NCI-H524 (cell line): ENCODE data around the gene INHBB.
A peak's percentile ranks its signal among the peaks of the same experiment; 100 is the strongest.

Experiments used
- DNase-seq, 2 experiments: peaks; one replicate each; lab custom pipeline; 2025; lab: John Stamatoyannopoulos, UW

INHBB gene

DNA sequence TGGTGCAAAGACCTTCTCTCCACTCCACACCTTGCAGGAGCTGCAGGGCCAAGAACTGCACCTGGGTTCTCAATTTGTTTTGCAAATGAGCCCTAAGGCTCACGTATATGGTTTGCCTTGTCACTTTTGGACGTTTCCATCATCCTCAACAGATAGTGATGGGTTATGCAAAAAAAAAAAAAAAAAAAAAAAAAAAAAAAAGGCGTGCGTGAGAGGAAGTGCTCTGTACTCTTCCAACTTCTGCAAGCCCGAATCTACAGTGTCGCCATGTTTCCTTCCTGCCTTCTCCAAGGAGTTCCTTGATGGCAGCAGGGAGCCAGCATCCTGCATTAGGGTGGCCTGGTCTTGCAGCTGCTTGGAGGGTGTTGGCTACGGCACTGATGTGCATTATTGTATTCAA, 4.0 kb upstream of the INHBB start:
- no peak for DNase-seq

DNA sequence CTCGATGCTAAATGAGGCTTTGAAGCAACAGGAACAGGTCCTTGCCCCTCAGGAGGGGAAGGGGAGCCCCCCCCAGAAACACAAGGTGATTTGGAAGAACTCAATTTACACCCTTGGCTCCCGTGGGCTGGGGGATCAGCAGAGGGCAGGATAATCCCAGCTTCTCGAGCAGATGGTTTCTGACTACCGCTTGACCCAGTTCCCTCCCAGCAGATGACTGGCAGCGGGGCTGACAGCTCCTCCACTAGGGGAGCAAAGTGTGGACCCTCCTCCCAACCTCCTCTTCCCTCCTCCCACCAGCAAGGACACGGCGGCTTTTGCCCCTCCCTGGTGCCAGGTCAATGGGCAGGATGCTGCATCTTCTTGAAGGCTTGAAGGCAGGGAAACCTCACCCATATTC, 3.5 kb upstream of the INHBB start:
- peak; percentile 45 to 66 for DNase-seq

DNA sequence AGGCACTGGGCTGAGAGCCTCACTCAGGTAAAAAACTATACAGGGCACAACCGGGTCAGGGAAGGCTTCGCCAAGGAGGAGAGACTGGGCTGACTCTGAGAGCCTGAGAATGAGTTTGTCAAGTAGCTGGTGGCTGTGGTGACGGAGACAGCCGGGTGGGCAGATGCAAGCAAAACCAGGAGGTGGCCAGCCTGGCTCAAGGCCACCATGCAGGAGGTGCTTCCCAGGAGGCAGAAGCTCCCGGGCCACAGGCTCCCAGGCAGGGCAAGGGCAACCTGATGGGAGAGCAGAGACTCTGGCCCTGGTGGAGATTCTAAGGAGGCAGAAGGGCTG, 2.9 kb upstream of the INHBB start:
- peak in 1 of 2 experiments; percentile 31 for DNase-seq

DNA sequence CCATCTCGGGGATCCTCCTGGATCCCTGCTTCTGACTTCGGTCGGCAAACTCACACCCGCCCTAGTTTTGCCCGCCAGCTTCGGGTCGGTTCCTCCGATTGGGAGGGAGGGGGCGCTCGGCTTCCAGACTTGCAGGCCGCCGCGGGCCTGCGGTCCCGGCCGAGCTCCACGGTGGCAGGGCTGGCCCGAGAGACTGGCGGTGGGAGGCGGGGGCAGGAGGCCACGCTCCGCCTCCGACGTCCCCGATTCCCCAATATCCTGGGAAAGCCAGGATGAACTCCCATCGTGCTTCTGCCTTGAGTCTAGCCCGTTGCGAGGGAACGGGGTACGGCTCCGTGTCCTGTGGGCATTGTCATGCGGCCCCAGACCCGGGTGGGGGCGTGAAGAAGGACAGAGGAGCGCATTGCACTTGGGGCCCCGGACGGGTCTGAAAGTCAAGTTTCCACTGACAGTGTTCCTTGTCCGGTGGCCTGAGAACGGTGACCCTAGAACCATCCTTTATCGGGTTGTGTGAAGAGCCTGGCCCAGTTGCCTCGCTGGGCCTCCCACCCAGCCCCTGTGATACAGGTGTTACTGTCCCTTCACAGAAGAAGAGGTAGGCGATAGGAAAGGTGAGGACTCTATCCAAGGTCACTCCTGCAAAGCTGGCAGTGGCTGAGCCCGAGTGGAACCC, 2.4 kb upstream of the INHBB start:
- DNase-seq: peak; percentile 59 to 66

DNA sequence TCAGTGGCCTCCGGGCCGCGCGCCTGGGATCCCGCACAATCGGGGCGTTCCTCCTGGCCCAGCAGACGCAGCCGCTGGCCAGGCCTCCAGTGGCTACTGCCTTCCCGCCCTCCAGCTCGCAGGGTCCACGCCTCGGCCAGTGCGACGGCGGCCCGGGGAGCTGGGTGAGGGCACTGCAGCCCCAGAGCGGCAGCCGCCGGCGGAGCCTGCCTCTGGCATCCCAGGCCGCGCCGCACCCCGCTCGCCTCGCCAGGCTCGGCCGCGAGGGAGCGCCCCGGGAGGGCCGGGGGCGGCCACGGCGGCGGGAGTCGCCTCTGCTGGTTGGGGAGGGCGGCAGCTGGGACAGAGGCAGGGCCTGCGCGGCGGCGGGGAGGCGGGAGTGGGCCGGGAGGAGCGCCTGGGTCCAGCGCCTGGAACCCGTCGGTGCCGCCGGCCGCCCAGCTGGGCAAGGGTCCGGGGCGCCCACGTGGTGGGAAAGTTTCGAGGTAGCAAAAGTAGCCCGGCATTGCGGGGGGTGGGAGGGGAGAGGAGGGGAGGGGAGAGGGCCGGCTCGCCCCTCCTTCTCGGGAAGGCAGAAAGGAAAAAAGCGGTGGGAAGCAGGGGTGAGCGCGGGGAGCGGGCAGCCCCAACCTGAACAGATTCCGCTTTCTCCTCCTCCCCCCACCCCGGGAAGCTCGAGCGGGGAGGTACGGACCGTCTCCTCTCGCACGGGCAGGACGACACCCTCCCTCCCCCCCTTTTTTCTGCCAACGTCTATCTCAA, 1.5 kb upstream of the INHBB start:
- peak in 1 of 2 experiments; percentile 35 for DNase-seq

DNA sequence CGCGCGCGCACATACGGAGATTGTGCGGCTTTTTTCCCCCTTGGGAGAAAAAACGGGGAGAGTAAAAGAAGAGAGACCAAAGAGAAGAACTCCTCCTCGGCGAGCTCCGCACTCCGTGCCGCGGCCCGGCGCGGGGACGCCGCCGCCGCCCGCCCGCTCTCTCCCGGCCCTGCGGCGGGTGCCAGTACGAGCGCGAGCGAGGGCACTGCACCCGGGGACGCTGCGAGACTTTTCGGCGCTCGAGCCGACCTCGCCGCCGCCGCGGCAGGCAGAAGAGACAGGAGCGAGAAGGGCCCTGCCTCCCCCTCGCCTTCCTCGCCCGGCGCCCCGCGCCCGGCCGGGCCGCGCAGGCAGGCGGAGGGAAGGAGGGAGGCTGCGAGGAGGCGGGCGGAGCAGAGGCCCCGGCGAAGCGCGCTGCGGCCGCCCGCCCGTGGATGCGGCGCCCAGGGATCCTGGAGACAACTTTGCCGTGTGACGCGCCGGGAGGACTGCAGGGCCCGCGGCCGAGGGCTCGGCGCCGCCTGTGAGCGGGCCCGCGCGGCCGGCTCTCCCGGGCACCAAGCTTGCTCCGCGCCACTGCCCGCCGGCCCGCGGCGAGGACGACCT, 857 bp upstream of the INHBB start:
- peak in 1 of 2 experiments; percentile 35 for DNase-seq

DNA sequence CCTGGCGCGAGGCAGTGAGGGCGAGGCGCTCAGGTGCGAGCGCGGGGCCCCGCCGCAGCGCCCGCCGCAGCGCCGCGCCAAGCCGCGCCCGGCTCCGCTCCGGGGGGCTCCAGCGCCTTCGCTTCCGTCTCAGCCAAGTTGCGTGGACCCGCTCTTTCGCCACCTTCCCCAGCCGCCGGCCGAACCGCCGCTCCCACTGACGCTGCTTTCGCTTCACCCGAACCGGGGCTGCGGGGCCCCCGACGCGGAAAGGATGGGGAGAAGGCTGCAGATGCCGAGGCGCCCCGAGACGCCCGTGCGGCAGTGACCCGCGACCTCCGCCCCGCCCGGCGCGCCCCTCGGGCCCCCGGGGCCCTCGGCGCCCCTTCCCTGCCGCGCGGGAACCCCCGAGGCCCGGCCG, 328 bp upstream of the INHBB start:
- DNase-seq: no peak

DNA sequence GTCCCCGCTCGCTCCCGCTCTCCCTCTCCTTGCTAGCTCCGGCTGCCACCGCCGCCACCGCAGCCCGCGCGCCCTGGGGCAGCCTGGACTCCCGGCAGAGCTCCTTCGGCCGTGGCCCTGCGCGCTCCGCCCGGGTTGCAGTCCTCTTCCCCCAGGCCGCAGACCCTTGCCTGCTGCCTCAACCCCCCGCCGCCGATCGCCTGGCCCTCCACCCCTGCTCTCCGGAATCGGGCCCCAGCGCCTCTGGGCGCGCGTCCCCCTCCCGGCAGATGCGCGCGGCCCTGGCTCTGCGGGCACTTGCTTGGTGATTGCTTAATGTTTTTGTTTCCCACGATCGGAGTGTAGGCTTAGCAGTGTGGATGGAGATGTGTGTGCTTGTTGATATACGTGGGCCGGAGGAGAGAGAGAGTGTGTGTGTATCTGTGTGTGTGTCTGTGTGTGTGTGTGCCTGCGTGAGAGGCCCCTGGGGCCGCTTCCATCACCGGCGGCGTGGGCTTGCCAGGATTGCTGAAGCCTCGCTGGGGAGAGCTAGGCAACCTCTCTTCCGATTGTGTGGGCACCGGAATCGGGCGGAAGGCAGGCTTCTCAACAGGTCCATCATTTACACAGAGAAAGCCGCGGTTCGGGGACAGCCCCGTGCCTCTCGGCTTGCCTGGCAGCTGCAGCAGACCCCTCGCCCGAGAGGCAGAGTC, 877 bp downstream of the INHBB start:
- peak in 1 of 2 experiments; percentile 24 for DNase-seq

DNA sequence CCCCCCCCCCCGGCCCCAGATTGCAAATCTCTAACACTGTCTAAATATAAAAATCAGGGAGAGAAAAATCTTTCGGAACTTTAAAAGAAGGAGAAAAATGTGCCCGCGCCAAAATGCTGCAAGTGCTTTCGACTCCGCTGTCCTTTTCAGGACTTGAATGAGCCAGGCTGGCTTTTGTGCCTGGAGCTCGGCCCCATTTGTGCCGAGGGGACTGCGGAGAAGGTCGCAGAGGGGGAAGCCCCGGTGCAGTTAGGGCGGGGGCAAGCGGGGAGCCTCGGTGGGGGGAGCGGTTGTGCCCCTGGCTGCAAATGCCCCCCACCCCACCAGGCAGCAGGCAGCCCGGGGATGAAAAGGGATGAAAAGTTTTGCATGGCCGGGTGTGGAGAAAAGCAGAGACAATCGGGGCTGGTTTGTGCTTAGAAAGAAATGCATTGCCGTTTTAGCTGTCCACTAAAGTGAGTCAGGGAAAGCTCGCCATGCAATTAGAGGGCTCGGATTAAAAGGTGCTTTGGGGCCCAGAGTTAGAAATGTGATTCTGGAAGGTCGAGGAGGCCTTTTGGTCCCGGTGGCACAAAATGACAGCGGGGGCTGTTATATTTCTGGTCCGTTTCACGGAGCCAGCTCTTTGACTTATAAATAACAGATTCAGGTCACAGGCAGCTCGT, 1.6 kb downstream of the INHBB start:
- DNase-seq: no peak

DNA sequence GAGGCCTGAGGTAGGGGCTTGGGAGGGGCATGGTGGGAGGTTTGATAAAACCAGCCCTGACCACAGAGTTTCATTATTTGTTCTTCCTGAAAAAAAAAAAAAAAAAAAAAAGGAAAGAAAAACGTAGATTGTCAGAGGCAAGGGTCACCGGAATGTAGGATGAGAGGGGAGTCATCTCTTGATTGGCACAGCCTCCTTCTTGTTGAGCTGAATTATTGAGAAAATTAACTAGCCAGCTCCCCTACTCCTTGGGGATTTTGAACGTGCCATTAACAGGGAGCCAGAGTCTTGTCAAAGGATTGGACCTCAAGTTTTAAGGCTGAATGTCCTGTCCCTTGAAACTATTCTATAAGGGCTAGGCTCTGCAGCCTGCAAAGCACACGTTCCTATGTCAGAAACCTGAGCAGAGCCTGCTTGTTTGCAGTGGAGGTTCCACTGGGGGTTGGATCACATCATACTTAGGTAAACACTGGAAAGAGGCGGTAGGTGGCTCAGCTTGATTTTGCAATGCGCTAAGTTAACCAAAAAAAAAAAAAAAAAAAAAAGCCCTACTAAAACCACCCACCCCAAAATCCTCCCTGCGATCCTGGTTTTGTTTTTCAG, 2.3 kb downstream of the INHBB start:
- no peak for DNase-seq

DNA sequence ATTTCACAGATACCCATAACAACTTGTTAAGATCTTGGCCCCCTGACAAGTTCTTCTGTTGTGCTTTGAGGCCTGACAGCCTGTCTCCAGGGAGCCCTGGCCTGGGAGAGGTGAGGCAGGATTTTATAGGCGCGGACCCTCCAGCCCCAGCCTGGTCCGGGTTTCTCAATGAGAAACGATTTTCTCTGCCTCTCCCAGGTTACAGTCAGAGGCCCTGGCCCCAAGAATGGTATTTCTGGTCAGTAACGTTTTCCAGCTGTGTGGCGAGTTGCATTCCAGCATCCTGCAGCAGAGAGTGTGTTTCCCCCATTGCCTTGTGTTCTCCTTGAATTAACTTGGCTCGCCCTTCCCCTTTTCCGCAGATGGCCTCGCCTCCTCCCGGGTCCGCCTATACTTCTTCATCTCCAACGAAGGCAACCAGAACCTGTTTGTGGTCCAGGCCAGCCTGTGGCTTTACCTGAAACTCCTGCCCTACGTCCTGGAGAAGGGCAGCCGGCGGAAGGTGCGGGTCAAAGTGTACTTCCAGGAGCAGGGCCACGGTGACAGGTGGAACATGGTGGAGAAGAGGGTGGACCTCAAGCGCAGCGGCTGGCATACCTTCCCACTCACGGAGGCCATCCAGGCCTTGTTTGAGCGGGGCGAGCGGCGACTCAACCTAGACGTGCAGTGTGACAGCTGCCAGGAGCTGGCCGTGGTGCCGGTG, 3.0 kb downstream of the INHBB start:
- no peak for DNase-seq

DNA sequence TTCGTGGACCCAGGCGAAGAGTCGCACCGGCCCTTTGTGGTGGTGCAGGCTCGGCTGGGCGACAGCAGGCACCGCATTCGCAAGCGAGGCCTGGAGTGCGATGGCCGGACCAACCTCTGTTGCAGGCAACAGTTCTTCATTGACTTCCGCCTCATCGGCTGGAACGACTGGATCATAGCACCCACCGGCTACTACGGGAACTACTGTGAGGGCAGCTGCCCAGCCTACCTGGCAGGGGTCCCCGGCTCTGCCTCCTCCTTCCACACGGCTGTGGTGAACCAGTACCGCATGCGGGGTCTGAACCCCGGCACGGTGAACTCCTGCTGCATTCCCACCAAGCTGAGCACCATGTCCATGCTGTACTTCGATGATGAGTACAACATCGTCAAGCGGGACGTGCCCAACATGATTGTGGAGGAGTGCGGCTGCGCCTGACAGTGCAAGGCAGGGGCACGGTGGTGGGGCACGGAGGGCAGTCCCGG, 3.5 kb downstream of the INHBB start:
- no peak for DNase-seq

DNA sequence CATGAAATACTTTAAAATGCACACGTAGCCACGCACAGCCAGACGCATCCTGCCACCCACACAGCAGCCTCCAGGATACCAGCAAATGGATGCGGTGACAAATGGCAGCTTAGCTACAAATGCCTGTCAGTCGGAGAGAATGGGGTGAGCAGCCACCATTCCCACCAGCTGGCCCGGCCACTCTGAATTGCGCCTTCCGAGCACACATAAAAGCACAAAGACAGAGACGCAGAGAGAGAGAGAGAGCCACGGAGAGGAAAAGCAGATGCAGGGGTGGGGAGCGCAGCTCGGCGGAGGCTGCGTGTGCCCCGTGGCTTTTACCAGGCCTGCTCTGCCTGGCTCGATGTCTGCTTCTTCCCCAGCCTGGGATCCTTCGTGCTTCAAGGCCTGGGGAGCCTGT, 4.1 kb downstream of the INHBB start:
- DNase-seq: no peak

DNA sequence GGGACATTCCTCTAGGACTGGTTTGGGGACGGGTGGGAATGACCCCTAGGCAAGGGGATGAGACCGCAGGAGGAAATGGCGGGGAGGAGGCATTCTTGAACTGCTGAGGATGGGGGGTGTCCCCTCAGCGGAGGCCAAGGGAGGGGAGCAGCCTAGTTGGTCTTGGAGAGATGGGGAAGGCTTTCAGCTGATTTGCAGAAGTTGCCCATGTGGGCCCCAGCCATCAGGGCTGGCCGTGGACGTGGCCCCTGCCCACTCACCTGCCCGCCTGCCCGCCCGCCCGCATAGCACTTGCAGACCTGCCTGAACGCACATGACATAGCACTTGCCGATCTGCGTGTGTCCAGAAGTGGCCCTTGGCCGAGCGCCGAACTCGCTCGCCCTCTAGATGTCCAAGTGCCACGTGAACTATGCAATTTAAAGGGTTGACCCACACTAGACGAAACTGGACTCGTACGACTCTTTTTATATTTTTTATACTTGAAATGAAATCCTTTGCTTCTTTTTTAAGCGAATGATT, 4.9 kb downstream of the INHBB start:
- no peak for DNase-seq

DNA sequence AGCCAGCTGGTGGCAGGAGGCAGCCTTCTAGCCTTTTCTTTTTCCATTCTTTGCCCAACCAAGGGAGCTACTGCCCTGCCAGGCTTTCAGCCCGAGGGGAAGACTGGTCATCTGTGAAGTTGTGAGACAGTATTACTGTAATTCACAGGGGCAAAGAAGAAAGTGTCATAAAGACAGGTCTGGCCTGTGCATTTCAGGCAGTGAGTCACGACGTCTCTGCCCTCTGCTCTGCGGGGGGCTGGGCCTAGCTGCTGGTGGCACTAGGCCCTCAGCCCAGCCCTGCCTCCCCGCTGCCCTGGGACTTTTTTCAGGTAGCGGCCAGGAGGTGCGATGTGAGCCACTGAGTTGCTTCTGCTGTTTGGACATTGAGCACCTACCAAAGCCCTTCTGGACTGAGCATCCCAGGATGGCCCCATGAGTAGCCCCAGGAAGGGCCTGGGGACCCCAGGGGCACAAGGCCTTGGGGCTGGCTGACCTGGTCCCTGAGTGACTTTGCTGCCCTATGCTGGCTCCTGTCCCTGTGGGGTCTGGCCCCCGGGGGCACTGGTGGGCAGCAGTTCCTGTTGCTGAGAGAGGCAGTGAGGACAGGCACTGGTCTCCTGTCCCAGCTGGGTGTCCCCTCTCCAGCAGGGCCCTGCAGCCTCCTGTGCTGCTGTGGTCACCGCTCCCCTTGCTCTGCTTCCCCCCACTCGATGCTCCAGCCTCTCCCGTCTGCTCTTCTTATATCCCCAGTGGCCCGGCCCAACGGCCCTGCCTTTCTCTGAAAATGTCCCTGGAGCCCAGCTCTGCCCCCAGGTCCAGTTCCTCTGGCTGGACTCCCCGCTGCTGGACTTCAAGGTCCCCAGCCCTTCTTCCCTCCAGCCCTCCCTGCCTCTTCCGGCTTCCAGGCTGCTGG, 7.0 kb downstream of the INHBB start:
- DNase-seq: no peak

DNA sequence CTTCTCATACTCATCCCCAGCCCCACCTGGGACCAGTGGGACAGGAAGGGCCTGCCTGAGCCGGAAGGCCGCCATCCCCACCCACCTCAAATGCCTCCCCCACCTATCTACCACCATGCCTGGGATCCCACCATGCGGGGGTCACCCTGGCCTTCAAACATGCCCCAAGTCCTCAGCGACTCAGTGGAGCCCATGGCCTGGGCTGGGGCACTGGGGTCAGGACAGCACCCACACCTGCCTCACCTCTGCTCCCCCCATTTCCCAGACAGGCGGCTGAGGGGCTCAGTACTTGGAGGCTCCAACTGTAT, 7.6 kb downstream of the INHBB start:
- no peak for DNase-seq

DNA sequence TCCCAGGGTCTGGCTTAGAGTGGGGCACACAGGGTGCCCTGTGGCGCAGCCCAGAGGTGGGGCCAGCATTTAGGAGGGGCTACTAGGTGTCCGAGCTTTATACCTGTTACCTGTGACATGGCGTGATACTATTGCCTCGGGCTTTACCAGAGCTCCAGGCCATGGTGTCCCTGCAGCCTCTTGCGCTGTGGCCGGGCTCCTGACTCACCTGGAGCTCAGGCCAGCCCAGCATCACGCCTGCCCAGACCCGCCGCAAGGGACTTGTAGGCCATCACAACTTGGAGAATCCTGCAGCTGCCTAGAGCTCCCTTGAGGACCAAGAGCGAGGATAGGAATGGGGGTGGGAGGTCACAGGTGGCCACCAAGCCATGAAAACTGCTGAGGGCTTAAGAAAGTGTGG, 8.0 kb downstream of the INHBB start:
- no peak for DNase-seq

DNA sequence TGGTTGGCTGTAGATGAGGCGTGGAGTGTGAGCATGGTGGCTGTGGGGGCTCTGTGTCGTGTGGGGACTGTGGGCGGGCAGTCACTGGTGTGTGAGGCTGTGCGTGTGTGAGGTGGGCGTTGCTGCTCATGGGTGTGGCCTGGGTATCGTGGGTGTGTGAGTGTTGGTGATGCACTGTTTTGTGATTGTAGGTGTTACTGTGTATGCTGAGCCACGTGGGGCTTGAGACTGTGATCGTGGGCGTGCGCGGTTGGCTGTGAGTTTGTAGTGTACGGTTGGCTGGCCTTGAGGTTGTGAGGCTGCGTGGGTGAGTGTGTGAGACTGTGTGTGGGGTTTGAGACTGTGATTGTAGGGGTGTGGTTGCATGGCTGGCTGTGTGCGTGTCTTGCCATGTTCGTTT, 8.5 kb downstream of the INHBB start:
- no peak for DNase-seq

DNA sequence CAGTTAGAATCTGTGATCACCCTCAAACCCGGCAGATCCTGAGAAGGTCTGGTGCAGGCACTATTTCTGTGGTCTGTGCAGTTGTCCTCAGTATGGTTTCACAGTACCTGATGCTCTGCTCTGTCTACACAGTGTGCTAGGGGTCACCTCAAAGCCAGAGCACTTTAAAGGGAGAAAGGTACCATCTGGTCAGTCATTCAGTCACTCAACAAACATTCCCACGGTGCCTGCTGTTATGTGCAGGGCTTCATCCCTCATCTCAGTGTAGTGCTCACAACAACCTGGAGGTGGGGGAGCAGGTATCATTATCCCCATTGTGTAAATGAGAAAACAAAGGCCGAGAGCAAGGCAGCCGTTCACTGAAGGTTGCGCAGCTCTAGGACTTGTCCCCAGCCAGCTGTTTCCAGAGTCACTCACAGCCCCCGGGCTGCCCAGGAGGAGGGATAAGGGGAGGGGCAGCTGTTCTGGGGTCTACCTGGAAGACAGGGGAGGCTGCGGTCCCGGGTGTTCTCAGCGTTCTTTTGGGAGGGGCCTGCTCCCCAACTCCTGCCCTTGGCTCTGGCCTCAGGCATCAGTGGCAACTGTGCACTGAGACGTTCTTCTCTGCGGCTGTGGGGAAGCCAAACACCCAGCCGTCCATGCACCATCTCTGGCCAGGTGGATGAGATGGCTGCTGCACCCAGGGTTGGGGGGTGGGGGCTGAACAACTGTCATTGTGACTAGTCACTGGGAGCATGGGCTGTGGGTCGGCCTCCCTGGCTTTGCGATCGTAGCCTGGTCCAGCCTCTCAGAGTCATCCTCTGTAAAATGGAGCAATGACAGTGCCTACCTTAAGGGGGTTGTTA, 9.2 kb downstream of the INHBB start:
- no peak for DNase-seq
